Ascending aorta (tissue), 2 donors: ENCODE data around the gene DDR1. TPM values are rescaled to one million over a fixed set of nuclear protein-coding genes. Genes with fewer than 3 reads are reported as not detected.
"Not testable (repeated sequence)": the region's sequence is repeated elsewhere in the genome, so short reads cannot be mapped to it uniquely, and the experiment has no call there.

Source experiments
- DNase-seq, 2 donors: peaks; one replicate each; pipeline ENCODE4 v3.0.0-alpha.2; 2019; ENCODE audit warnings: low spot score in 2 of 2
- H3K27ac ChIP-seq, 2 donors: fragments of 200-600 bp; sonication (generic); one replicate each; pipeline ENCODE4 v1.5.1; 2016 to 2017; ENCODE audit warnings: mild to moderate bottlenecking in 1 of 2
- H3K27me3 ChIP-seq: fragments of 200-600 bp; sonication (generic); one replicate; pipeline ENCODE4 v1.5.1; 2017
- H3K36me3 ChIP-seq, 2 donors: fragments of 200-600 bp; sonication (generic); one replicate each; pipeline ENCODE4 v1.5.1; 2016
- H3K4me1 ChIP-seq, 2 donors: fragments of 200-600 bp; sonication (generic); one replicate each; pipeline ENCODE4 v1.5.1; 2016 to 2017; ENCODE audit warnings: mild to moderate bottlenecking in 1 of 2
- H3K4me3 ChIP-seq, 2 donors: fragments of 200-600 bp; sonication (generic); one replicate each; pipeline ENCODE4 v1.5.1; 2016 to 2017; ENCODE audit warnings: mild to moderate bottlenecking in 1 of 2
- H3K9me3 ChIP-seq, 2 donors: fragments of 200-600 bp; sonication (generic); one replicate each; pipeline ENCODE4 v1.5.1; 2016
- intact Hi-C: fragments of 100-400 bp; cut with DNase I; formaldehyde crosslinking; loops from one replicate; pipeline ENCODE4 v1.15.1; 2023
- total RNA-seq: library from RNA; depleted of rRNA; stranded (reverse); fragments of >200 nt; gene quantifications from one replicate; pipeline ENCODE4 v1.1.0, GENCODE V29; 2016
- TF ChIP-seq, protein P1 (sequence below), 3 experiments: fragments of 200-600 bp in 2 of 3; fragments of 450-650 bp in 1 of 3; sonication (generic) in 2 of 3; IDR thresholded peaks; one replicate each; pipeline ENCODE4 v1.5.1; 2016 to 2019; ENCODE audit warnings: antibody characterized with exemption in 3 of 3, mild to moderate bottlenecking in 1 of 3, moderate library complexity in 1 of 3

DDR1 gene
- total RNA-seq, 1 donor from 2014 or later: 18.8 TPM

- Histone ChIP-seq H3K4me1 (peaks cover 1 to 15% of the 10 kb centered on the region in 2 donors), H3K9me3 (no peaks in the 10 kb centered on the region), H3K36me3 (peaks cover 41 to 60% of the 10 kb centered on the region in 2 donors), H3K27me3 (no peaks in the 10 kb centered on the region), H3K4me3 (no peak overlapping the region), H3K27ac (no peak overlapping the region)
- intact Hi-C loops: loop anchor here (10.0 kb wide), 1 partner anchor 434 kb away; the partner anchor contains the start of gene HLA-E
- DNase-seq: no peak
- TF ChIP-seq, protein P1, sequence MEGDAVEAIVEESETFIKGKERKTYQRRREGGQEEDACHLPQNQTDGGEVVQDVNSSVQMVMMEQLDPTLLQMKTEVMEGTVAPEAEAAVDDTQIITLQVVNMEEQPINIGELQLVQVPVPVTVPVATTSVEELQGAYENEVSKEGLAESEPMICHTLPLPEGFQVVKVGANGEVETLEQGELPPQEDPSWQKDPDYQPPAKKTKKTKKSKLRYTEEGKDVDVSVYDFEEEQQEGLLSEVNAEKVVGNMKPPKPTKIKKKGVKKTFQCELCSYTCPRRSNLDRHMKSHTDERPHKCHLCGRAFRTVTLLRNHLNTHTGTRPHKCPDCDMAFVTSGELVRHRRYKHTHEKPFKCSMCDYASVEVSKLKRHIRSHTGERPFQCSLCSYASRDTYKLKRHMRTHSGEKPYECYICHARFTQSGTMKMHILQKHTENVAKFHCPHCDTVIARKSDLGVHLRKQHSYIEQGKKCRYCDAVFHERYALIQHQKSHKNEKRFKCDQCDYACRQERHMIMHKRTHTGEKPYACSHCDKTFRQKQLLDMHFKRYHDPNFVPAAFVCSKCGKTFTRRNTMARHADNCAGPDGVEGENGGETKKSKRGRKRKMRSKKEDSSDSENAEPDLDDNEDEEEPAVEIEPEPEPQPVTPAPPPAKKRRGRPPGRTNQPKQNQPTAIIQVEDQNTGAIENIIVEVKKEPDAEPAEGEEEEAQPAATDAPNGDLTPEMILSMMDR (IDR thresholded peaks at IDR 0.05): no peak
Measured at GRCh38 chr6:30918670-30919069, 34.4 kb downstream of the DDR1 start.

DNA sequence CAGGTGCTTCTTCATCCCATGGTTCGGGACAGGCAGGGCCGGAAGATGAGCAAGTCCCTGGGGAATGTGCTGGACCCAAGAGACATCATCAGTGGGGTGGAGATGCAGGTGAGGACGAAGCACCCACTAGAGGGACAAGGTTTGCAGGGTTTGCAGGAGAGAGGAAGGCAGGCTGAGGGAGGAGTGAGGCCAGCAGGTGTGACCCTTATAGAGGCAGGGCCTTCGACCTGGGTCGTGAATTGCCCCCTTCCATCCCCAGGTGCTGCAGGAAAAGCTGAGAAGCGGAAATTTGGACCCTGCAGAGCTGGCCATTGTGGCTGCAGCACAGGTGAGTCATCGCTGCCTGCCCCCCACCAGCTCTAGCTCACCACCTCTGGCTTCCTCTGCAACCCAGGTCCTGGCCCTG lies 38.1 kb downstream of the DDR1 start:
- Histone ChIP-seq H3K27me3 (no peaks in the 10 kb centered on the region), H3K36me3 (peaks cover 60 to 86% of the 10 kb centered on the region in 2 donors), H3K9me3 (no peaks in the 10 kb centered on the region), H3K27ac (no peak overlapping the region), H3K4me3 (no peak overlapping the region), H3K4me1 (no peaks in the 10 kb centered on the region)
- intact Hi-C loops: no loop called here
- TF ChIP-seq, protein P1 (IDR thresholded peaks at IDR 0.05): no peak
- no peak for DNase-seq

DNA sequence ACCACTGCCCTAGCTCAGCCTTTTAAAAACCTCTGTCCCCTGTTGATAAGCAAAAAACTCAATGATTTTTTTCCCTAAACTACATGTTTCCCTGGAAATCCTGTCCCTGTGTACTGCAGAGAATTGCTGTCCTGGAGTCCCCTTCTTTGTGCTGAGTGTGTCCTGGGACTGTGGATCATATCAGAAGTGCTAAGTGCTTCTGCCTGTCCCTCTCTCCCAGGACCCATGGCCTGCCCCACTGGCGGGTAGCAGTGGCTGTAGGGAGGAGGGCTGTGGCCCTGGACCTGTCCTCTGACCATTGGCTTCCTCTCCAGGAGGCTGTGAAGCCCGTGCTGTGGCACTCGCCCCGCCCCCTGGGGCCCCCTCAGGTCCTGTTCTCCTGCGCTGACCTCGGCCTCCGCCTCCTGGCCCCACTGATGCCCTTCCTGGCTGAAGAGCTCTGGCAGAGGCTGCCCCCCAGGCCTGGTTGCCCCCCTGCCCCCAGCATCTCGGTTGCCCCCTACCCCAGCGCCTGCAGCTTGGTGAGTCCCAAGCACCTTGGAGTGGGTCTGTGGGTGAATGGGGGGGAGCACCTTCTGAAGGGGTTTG lies 39.8 kb downstream of the DDR1 start:
- intact Hi-C loops, H3K9me3 ChIP-seq, H3K27ac ChIP-seq, H3K27me3 ChIP-seq, DNase-seq, H3K4me1 ChIP-seq, H3K4me3 ChIP-seq: not testable (repeated sequence)
- H3K36me3 ChIP-seq: peaks cover 57 to 78% of the 10 kb centered on the region in 2 donors

DNA sequence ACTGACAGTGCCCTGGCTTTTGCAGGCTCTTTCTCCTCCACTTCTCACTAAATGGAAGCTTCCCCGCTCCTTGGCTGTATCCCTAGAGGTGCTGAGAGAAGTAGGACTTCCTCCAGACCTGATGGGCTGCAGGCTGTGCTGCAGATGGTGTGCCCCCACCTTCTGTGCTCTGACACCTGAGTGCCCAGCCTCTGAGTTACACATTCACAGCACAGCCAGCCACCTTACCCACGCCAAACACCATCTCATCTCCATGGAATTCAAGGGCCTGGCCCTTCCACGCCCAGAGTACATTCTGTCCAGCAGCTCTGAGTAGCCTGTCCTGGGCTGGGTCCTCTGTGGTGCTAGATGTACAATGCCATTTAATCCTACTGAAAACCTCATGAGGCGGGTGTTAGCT lies 42.3 kb downstream of the DDR1 start:
- TF ChIP-seq, protein P1 (IDR thresholded peaks at IDR 0.05): no peak
- no peaks in the 10 kb centered on the region for H3K9me3 ChIP-seq
- H3K27ac ChIP-seq: no peak overlapping the region
- no peak for DNase-seq
- no peak overlapping the region for H3K4me3 ChIP-seq
- intact Hi-C loops: no loop called here
- no peaks in the 10 kb centered on the region for H3K4me1 ChIP-seq
- H3K27me3 ChIP-seq: no peaks in the 10 kb centered on the region
- peaks cover 38 to 53% of the 10 kb centered on the region in 2 donors for H3K36me3 ChIP-seq

- H3K4me1 ChIP-seq, DNase-seq, H3K27me3 ChIP-seq, H3K27ac ChIP-seq, H3K9me3 ChIP-seq, H3K4me3 ChIP-seq, intact Hi-C loops: not testable (repeated sequence)
- H3K36me3 ChIP-seq: peaks cover 34 to 49% of the 10 kb centered on the region in 2 donors
Measured at GRCh38 chr6:30927080-30927479, 42.8 kb downstream of the DDR1 start.

DNA sequence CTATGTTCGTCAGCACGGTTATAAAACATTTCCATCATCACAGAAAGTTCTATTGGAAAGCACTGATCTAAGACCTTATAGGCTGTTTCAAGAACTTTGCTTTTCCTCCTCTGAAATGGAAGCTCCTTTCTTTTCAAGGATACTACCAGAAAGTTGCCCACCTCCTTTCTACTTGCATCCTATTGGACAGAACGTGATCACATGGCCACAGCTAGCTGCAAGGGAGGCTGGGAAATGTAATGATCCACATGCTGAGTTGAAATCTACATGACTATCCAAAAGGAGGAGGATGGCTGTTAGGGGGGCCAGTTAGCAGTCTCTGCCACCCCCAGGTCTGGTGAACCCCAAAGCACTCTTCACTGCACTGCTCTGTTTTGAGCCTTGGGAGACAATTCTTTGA lies 44.4 kb downstream of the DDR1 start:
- intact Hi-C loops: no loop called here
- Histone ChIP-seq H3K27ac (no peak overlapping the region), H3K27me3 (no peaks in the 10 kb centered on the region), H3K9me3 (no peaks in the 10 kb centered on the region), H3K4me3 (no peak overlapping the region), H3K4me1 (no peaks in the 10 kb centered on the region), H3K36me3 (peaks cover 19 to 33% of the 10 kb centered on the region in 2 donors)
- no peak for DNase-seq
- TF ChIP-seq, protein P1 (IDR thresholded peaks at IDR 0.05): no peak

DNA sequence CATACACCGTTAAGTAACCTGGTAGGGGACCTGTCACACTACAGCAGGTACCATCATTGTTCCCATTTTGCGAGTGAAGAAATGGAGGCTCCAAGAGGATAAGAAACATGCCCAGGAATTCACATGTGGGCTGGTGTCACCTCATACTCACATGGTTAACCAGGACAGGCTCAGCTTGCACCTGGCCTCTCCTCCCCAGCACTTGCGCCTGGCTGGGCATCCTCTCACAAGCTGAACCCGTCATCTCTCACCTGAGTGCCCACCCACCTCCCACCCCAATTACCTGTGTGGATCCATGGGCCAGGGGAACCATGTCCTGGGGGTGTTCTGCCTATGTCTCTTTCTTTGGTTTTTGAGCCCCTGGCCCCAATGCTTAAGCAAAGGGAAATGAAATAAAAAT lies 46.2 kb downstream of the DDR1 start:
- Histone ChIP-seq H3K4me3 (no peak overlapping the region), H3K27ac (no peak overlapping the region), H3K27me3 (no peaks in the 10 kb centered on the region), H3K9me3 (no peaks in the 10 kb centered on the region), H3K36me3 (peaks cover 9 to 18% of the 10 kb centered on the region in 2 donors), H3K4me1 (no peaks in the 10 kb centered on the region)
- TF ChIP-seq, protein P1 (IDR thresholded peaks at IDR 0.05): no peak
- intact Hi-C loops: no loop called here
- no peak for DNase-seq
